Measurements from ENCODE around the gene NXPH1. TPM values are rescaled to one million over a fixed set of nuclear protein-coding genes. Genes with fewer than 3 reads are reported as not detected.

NXPH1 gene
- total and polyA plus RNA-seq, 10 donors = not detected

- Histone ChIP-seq H3K27ac (no peak overlapping the region), H3K36me3 (no peaks in the 10 kb centered on the region), H3K9me3 (no peaks in the 10 kb centered on the region), H3K27me3 (replicated peaks in 1 of 7) (no peaks in the 10 kb centered on the region), H3K4me1 (no peaks in the 10 kb centered on the region), H3K4me3 (no peak overlapping the region)
- 36 to 72% (median 40%) methylated on average over 4 of the region's 4 CpGs for WGBS, 5 donors
- DNase-seq = no peak
- intact Hi-C loops (cut with DNase I; ENCODE audit: low total_unique reads) = no loop called here
- TF ChIP-seq, protein P1, sequence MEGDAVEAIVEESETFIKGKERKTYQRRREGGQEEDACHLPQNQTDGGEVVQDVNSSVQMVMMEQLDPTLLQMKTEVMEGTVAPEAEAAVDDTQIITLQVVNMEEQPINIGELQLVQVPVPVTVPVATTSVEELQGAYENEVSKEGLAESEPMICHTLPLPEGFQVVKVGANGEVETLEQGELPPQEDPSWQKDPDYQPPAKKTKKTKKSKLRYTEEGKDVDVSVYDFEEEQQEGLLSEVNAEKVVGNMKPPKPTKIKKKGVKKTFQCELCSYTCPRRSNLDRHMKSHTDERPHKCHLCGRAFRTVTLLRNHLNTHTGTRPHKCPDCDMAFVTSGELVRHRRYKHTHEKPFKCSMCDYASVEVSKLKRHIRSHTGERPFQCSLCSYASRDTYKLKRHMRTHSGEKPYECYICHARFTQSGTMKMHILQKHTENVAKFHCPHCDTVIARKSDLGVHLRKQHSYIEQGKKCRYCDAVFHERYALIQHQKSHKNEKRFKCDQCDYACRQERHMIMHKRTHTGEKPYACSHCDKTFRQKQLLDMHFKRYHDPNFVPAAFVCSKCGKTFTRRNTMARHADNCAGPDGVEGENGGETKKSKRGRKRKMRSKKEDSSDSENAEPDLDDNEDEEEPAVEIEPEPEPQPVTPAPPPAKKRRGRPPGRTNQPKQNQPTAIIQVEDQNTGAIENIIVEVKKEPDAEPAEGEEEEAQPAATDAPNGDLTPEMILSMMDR (IDR thresholded peaks at IDR 0.05 in 8 of 11, conservative IDR thresholded peaks at IDR 0.05 in 3 of 11) = no peak
- no peak for TF ChIP-seq POLR2A (IDR thresholded peaks at IDR 0.05)
- no peak for TF ChIP-seq POLR2AphosphoS5 (IDR thresholded peaks at IDR 0.05)
These were observed 251.0 kb downstream of the NXPH1 start for GRCh38 chr7:8684426-8684825.

- no peaks in the 10 kb centered on the region for H3K9me3 ChIP-seq
- TF ChIP-seq, protein P1 (IDR thresholded peaks at IDR 0.05 in 8 of 11, conservative IDR thresholded peaks at IDR 0.05 in 3 of 11) = no peak
- no peak for TF ChIP-seq POLR2A (IDR thresholded peaks at IDR 0.05)
- TF ChIP-seq POLR2AphosphoS5 (IDR thresholded peaks at IDR 0.05) = no peak
- WGBS, 5 donors = 61 to 74% (median 67%) methylated on average over 3 of the region's 3 CpGs
- no peak overlapping the region for H3K4me3 ChIP-seq
- no peaks in the 10 kb centered on the region for H3K36me3 ChIP-seq
- no peaks in the 10 kb centered on the region for H3K4me1 ChIP-seq
- intact Hi-C loops (cut with DNase I; ENCODE audit: low total_unique reads) = no loop called here
- no peak overlapping the region for H3K27ac ChIP-seq
- H3K27me3 ChIP-seq (replicated peaks in 1 of 7) = no peaks in the 10 kb centered on the region
- DNase-seq = no peak
These were observed 266.6 kb downstream of the NXPH1 start for GRCh38 chr7:8699875-8700624.

- intact Hi-C loops (cut with DNase I; ENCODE audit: low total_unique reads) = no loop called here
- Histone ChIP-seq H3K27me3 (replicated peaks in 1 of 7) (no peaks in the 10 kb centered on the region), H3K27ac (no peak overlapping the region), H3K9me3 (no peaks in the 10 kb centered on the region), H3K4me1 (no peaks in the 10 kb centered on the region), H3K4me3 (no peak overlapping the region), H3K36me3 (no peaks in the 10 kb centered on the region)
- no peak for DNase-seq
- TF ChIP-seq POLR2A (IDR thresholded peaks at IDR 0.05) = no peak
- no peak for TF ChIP-seq POLR2AphosphoS5 (IDR thresholded peaks at IDR 0.05)
- TF ChIP-seq, protein P1 (IDR thresholded peaks at IDR 0.05 in 8 of 11, conservative IDR thresholded peaks at IDR 0.05 in 3 of 11) = no peak
These were observed 269.4 kb downstream of the NXPH1 start for GRCh38 chr7:8702807-8703206.

DNA sequence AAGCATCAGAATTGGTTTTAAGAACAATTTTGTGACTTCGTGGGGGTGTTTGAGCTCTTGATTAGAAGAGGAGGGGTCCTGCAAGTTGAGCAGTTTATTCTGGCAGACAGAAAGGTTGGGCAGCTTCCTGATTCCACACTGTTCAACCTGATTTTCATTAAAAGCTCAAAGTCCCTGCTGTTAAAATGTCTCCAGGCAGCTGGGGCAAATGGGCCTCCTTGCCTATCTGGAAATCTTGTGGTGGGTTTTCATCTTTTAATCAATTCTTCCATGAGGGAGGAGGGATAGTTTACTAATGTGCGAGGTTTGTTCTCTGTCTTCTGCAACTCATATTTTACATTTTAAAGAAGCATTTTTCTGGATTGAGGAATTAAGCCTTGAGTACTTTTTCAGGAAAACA, 276.7 kb downstream of the NXPH1 start:
- no peak for DNase-seq
- Histone ChIP-seq H3K36me3 (no peaks in the 10 kb centered on the region), H3K27ac (no peak overlapping the region), H3K27me3 (replicated peaks in 1 of 7) (no peaks in the 10 kb centered on the region), H3K4me3 (no peak overlapping the region), H3K4me1 (no peaks in the 10 kb centered on the region), H3K9me3 (peaks cover 0 to 13% (median 0%) of the 10 kb centered on the region in 8 donors)
- intact Hi-C loops (cut with DNase I; ENCODE audit: low total_unique reads) = no loop called here
- TF ChIP-seq, protein P1 (IDR thresholded peaks at IDR 0.05 in 8 of 11, conservative IDR thresholded peaks at IDR 0.05 in 3 of 11) = no peak
- no peak for TF ChIP-seq POLR2A (IDR thresholded peaks at IDR 0.05)
- 58 to 63% (median 60%) methylated on average over 2 of the region's 2 CpGs for WGBS, 5 donors

Measured in spleen (tissue), 11 donors.